Upper lobe of left lung (tissue), 6 donors: ENCODE measurements around the gene XKR7. TPM values are rescaled to one million over a fixed set of nuclear protein-coding genes. Genes with fewer than 3 reads are reported as not detected.

Experiments
- ATAC-seq, 2 donors: fragments of 200-7000 bp; cut with Tn5 transposase; one replicate each; pipeline ENCODE4 v1.9.1; 2022; ENCODE audit warnings: mild to moderate bottlenecking in 2 of 2, moderate library complexity in 2 of 2; ENCODE audit not compliant: low FRiP score in 2 of 2
- DNase-seq, 2 donors: peaks; one replicate each; pipeline ENCODE4 v3.0.0-alpha.2; 2019 to 2020
- H3K27ac ChIP-seq, 4 donors: fragments of 200-600 bp; sonication (generic); one replicate each; pipeline ENCODE4 v1.5.1; 2016 to 2019
- H3K27me3 ChIP-seq, 4 donors: fragments of 200-600 bp; sonication (generic); one replicate each; pipeline ENCODE4 v1.5.1; 2017 to 2019
- H3K36me3 ChIP-seq, 4 donors: fragments of 200-600 bp; sonication (generic); one replicate each; pipeline ENCODE4 v1.5.1; 2016 to 2019
- H3K4me1 ChIP-seq, 4 donors: fragments of 200-600 bp; sonication (generic); one replicate each; pipeline ENCODE4 v1.5.1; 2018 to 2019
- H3K4me3 ChIP-seq, 4 donors: fragments of 200-600 bp; sonication (generic); one replicate each; pipeline ENCODE4 v1.5.1; 2017 to 2019; ENCODE audit warnings: mild to moderate bottlenecking in 2 of 4, moderate library complexity in 1 of 4
- H3K9me3 ChIP-seq, 4 donors: fragments of 200-600 bp; sonication (generic); one replicate each; pipeline ENCODE4 v1.5.1; 2018 to 2019
- CTCF ChIP-seq, 6 experiments: fragments of 450-650 bp in 4 of 6; fragments of 200-600 bp in 2 of 6; sonication (generic) in 2 of 6; IDR thresholded peaks; one replicate each; pipeline ENCODE4 v1.5.1; 2016 to 2019; ENCODE audit warnings: antibody characterized with exemption in 6 of 6
- EP300 ChIP-seq, 4 donors: sonication (generic); formaldehyde crosslinking; IDR thresholded peaks; one replicate each; pipeline ENCODE4 v1.5.1; 2017; ENCODE audit warnings: antibody characterized with exemption in 4 of 4, control low read depth in 2 of 4
- POLR2A ChIP-seq, 4 donors: fragments of 450-650 bp; IDR thresholded peaks; one replicate each; pipeline ENCODE4 v1.5.1; 2016 to 2017; ENCODE audit warnings: antibody characterized with exemption in 4 of 4, mild to moderate bottlenecking in 2 of 4
- POLR2AphosphoS5 ChIP-seq, 2 donors: sonication (generic); formaldehyde crosslinking; IDR thresholded peaks; one replicate each; pipeline ENCODE4 v1.5.1; 2017; ENCODE audit warnings: antibody characterized with exemption in 2 of 2
- WGBS, 2 donors: methylation state at CpG; one replicate each; pipeline ENCODE4 v1.1.5; 2017 to 2018; 5-methylcytosine and 5-hydroxymethylcytosine counted together
- total RNA-seq, 6 donors: library from RNA; depleted of rRNA in 4 of 6; stranded (reverse); fragments of >200 nt in 4 of 6; gene quantifications; one replicate each; pipeline versions ENCODE4 v1.1.0 to v1.2.1, GENCODE V29; 2016 to 2021
- donor health status: DM: no; HTN: no; CAD: no; lungs with moderate emphysema.
- donor health status: DM: no; HTN: yes; CAD: no; lungs with severe emphysema.

XKR7 gene
- total RNA-seq, 6 donors from 2014 or later = under 0.01 to 0.07 (median 0.06) TPM; not detected in 3

- Histone ChIP-seq H3K4me3 (peak overlapping the region; percentile 38 to 49 (median 46)), H3K27ac (peak overlapping the region; percentile 61 to 87 (median 76)), H3K9me3 (no peaks in the 10 kb centered on the region), H3K27me3 (no peaks in the 10 kb centered on the region), H3K4me1 (peaks cover 11 to 24% (median 18%) of the 10 kb centered on the region in 4 donors), H3K36me3 (no peaks in the 10 kb centered on the region)
- 32 to 50% methylated on average over 8 of the region's 8 CpGs for WGBS, 2 donors
- no peak for ATAC-seq
- no peak for TF ChIP-seq EP300 (IDR thresholded peaks at IDR 0.05)
- no peak for TF ChIP-seq POLR2A (IDR thresholded peaks at IDR 0.05)
- TF ChIP-seq POLR2AphosphoS5 (IDR thresholded peaks at IDR 0.05) = no peak
- no peak for TF ChIP-seq CTCF (IDR thresholded peaks at IDR 0.05)
- DNase-seq = no peak
Measured at GRCh38 chr20:32010666-32011065, 42.7 kb downstream of the XKR7 start.

- H3K9me3 ChIP-seq = no peaks in the 10 kb centered on the region
- no peak for TF ChIP-seq POLR2AphosphoS5 (IDR thresholded peaks at IDR 0.05)
- TF ChIP-seq CTCF (IDR thresholded peaks at IDR 0.05) = no peak
- TF ChIP-seq POLR2A (IDR thresholded peaks at IDR 0.05) = no peak
- TF ChIP-seq EP300 (IDR thresholded peaks at IDR 0.05) = no peak
- DNase-seq (no peak), ATAC-seq (no peak)
- H3K4me3 ChIP-seq = peak overlapping the region in 3 of 4 donors; percentile 42 to 49 (median 49)
- H3K4me1 ChIP-seq = peaks cover 8 to 19% (median 14%) of the 10 kb centered on the region in 4 donors
- 71 to 77% methylated on average over 3 to 5 of the region's 5 CpGs for WGBS, 2 donors
- no peaks in the 10 kb centered on the region for H3K27me3 ChIP-seq
- H3K36me3 ChIP-seq = no peaks in the 10 kb centered on the region
- H3K27ac ChIP-seq = peak overlapping the region in 1 of 4 donors; percentile 87
Measured at GRCh38 chr20:32012159-32012688, 44.3 kb downstream of the XKR7 start.

- peaks cover 3 to 21% (median 17%) of the 10 kb centered on the region in 4 donors for H3K4me1 ChIP-seq
- no peak for TF ChIP-seq CTCF (IDR thresholded peaks at IDR 0.05)
- TF ChIP-seq POLR2A (IDR thresholded peaks at IDR 0.05) = no peak
- no peak for TF ChIP-seq POLR2AphosphoS5 (IDR thresholded peaks at IDR 0.05)
- no peak for TF ChIP-seq EP300 (IDR thresholded peaks at IDR 0.05)
- no peak for ATAC-seq
- peaks cover 0 to 4% (median 2%) of the 10 kb centered on the region in 4 donors for H3K27me3 ChIP-seq
- no peak for DNase-seq
- no peaks in the 10 kb centered on the region for H3K9me3 ChIP-seq
- 58 to 72% methylated on average over 7 of the region's 7 CpGs for WGBS, 2 donors
- peak overlapping the region in 1 of 4 donors; percentile 34 for H3K27ac ChIP-seq
- no peak overlapping the region for H3K4me3 ChIP-seq
- H3K36me3 ChIP-seq = no peaks in the 10 kb centered on the region
Measured at GRCh38 chr20:32013326-32013725, 45.4 kb downstream of the XKR7 start.

GRCh38 chr20:32017711-32018251, 49.8 kb downstream of the XKR7 start:
- WGBS, 2 donors = 23 to 61% methylated on average over 7 to 32 of the region's 35 CpGs
- TF ChIP-seq EP300 (IDR thresholded peaks at IDR 0.05) (no peak), POLR2A (IDR thresholded peaks at IDR 0.05) (no peak), CTCF (IDR thresholded peaks at IDR 0.05) (peak in 4 of 6 experiments; percentile 10 to 52 (median 33))
- H3K27ac ChIP-seq = no peak overlapping the region
- H3K36me3 ChIP-seq = no peaks in the 10 kb centered on the region
- peak overlapping the region in 2 of 4 donors; percentile 53 to 69 for H3K4me3 ChIP-seq
- DNase-seq (peak; percentile 78 to 80), ATAC-seq (peak in 1 of 2 donors; percentile 61)
- peaks cover 0 to 18% (median 8%) of the 10 kb centered on the region in 4 donors for H3K27me3 ChIP-seq
- H3K4me1 ChIP-seq = peaks cover 17 to 23% (median 19%) of the 10 kb centered on the region in 4 donors
- no peaks in the 10 kb centered on the region for H3K9me3 ChIP-seq
